Measurements from ENCODE around the gene MAGEA1. TPM values are rescaled to one million over a fixed set of nuclear protein-coding genes. Genes with fewer than 3 reads are reported as not detected.
"Not testable (repeated sequence)": the region's sequence is repeated elsewhere in the genome, so short reads cannot be mapped to it uniquely, and the experiment has no call there.

Gene MAGEA1, protein sequence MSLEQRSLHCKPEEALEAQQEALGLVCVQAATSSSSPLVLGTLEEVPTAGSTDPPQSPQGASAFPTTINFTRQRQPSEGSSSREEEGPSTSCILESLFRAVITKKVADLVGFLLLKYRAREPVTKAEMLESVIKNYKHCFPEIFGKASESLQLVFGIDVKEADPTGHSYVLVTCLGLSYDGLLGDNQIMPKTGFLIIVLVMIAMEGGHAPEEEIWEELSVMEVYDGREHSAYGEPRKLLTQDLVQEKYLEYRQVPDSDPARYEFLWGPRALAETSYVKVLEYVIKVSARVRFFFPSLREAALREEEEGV
- total RNA-seq: not detected in 2 replicates

DNA sequence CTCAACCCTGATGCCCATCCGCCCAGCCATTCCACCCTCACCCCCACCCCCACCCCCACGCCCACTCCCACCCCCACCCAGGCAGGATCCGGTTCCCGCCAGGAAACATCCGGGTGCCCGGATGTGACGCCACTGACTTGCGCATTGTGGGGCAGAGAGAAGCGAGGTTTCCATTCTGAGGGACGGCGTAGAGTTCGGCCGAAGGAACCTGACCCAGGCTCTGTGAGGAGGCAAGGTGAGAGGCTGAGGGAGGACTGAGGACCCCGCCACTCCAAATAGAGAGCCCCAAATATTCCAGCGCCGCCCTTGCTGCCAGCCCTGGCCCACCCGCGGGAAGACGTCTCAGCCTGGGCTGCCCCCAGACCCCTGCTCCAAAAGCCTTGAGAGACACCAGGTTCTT is at the start of gene MAGEA1:
Gene MAGEA1 (plus strand): TSS at position 154 of the 400 bp plus-strand sequence. CDS start 3,106 bp downstream, outside the sequence.
- no peak for DNase-seq
- no peak for ATAC-seq (ENCODE audit: low read depth)
- H3K27ac Mint-ChIP-seq: no peak within 1 kb of the TSS
- no peaks in the 10 kb centered on the region for H3K4me1 Mint-ChIP-seq
- no peaks in the 10 kb centered on the region for H3K9me3 Mint-ChIP-seq
- TF ChIP-seq, protein P1, sequence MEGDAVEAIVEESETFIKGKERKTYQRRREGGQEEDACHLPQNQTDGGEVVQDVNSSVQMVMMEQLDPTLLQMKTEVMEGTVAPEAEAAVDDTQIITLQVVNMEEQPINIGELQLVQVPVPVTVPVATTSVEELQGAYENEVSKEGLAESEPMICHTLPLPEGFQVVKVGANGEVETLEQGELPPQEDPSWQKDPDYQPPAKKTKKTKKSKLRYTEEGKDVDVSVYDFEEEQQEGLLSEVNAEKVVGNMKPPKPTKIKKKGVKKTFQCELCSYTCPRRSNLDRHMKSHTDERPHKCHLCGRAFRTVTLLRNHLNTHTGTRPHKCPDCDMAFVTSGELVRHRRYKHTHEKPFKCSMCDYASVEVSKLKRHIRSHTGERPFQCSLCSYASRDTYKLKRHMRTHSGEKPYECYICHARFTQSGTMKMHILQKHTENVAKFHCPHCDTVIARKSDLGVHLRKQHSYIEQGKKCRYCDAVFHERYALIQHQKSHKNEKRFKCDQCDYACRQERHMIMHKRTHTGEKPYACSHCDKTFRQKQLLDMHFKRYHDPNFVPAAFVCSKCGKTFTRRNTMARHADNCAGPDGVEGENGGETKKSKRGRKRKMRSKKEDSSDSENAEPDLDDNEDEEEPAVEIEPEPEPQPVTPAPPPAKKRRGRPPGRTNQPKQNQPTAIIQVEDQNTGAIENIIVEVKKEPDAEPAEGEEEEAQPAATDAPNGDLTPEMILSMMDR (IDR thresholded peaks at IDR 0.05): no peak
- ChIA-PET POLR2A (no interaction called here), CTCF (no interaction called here)
- no peaks in the 10 kb centered on the region for H3K36me3 Mint-ChIP-seq (ENCODE audit: low read depth)
- no peaks in the 10 kb centered on the region for H3K27me3 Mint-ChIP-seq
- no peak within 1 kb of the TSS for H3K4me3 Mint-ChIP-seq
- intact Hi-C loops (cut with micrococcal nuclease): no loop called here

DNA sequence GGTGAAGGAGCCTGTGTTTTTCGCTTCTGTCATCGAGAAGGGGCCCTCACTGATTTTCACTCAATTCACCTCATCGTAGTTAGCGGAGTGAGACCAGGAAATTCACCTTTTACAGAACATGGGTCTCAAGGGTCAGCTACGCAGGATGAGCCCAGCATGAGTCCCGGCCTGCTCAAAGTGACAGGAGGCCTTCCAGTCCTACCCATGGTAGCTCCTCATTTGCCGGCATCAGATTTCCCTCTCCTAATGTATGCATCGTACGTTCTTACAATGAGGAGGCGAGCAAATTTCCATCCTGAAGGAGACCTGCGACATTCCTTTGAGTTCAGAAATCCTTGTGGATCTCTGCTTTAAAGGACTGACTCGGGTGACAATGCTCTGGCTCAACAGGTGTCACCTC is 46.2 kb upstream of the MAGEA1 start:
- H3K9me3 Mint-ChIP-seq; intact Hi-C loops (cut with micrococcal nuclease); POLR2A ChIA-PET; ATAC-seq (ENCODE audit: low read depth); H3K27me3 Mint-ChIP-seq; H3K27ac Mint-ChIP-seq; H3K4me1 Mint-ChIP-seq; H3K36me3 Mint-ChIP-seq (ENCODE audit: low read depth); H3K4me3 Mint-ChIP-seq; DNase-seq; CTCF ChIA-PET: not testable (repeated sequence)

DNA sequence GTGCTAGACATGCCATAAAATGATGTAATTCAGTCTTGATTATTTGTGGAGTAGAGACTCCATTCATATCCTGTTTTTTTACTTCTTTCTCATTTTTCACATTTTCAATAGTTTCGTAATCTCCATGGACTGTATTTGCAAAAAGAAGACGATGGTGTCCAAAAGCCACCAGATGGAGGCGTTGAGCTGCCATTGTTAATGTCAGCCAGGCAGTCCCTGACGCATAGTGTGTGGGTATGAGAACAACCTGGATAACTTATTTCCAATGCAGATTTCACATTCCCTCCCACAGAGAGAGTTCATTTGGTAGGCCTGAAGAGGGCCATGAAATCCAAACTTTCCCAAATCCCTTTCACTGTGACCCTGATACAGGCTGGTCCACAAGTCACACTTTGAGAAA is 40.0 kb upstream of the MAGEA1 start:
- H3K4me1 Mint-ChIP-seq; H3K9me3 Mint-ChIP-seq; DNase-seq; H3K36me3 Mint-ChIP-seq (ENCODE audit: low read depth); ATAC-seq (ENCODE audit: low read depth); intact Hi-C loops (cut with micrococcal nuclease); H3K27me3 Mint-ChIP-seq; POLR2A ChIA-PET; H3K4me3 Mint-ChIP-seq; H3K27ac Mint-ChIP-seq; CTCF ChIA-PET: not testable (repeated sequence)

DNA sequence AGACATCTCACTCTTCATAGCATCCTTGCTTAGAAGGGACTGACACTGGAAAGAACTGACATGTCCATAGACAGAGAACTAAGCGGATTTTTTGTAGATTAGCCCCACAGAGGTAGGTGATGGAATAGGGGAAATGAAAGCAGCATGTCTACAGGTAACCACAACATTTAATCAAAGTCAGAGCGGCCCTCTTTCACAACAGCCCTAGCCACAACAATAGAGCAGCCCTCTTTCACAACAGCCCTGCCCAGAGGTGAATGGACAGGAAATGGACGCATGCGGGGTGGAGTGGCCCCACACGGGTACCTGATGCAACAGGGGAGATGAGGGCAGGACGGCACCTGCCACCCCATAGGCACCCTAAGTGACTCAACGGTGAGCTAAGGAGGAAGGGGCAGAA is 32.8 kb upstream of the MAGEA1 start:
- POLR2A ChIA-PET; DNase-seq; H3K36me3 Mint-ChIP-seq (ENCODE audit: low read depth); H3K9me3 Mint-ChIP-seq; H3K4me3 Mint-ChIP-seq; H3K4me1 Mint-ChIP-seq; H3K27ac Mint-ChIP-seq; CTCF ChIA-PET; intact Hi-C loops (cut with micrococcal nuclease); H3K27me3 Mint-ChIP-seq; ATAC-seq (ENCODE audit: low read depth): not testable (repeated sequence)

DNA sequence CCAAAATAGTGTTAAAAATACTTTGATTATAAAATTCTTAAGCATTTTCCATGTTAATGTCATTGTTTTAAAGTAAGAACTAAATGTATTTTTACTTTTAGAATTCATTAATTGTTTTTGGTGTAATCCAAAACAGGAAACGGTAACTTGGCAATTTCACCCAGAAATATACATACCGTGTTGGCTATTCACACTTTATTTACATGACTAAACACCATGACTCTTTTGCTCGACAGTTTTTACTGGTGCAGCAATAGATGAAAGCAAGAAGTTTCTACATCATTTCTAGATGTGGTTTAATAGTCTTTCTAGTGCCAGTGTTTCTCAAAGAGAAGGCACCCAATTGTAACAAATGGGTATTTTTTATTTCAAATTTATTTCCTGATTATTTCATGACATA is 25.6 kb upstream of the MAGEA1 start:
- TF ChIP-seq, protein P1 (IDR thresholded peaks at IDR 0.05): no peak
- ChIA-PET CTCF (no interaction called here), POLR2A (no interaction called here)
- Mint-ChIP-seq H3K4me3 (no peak overlapping the region), H3K27ac (no peak overlapping the region), H3K9me3 (no peaks in the 10 kb centered on the region), H3K27me3 (peaks cover 5% of the 10 kb centered on the region), H3K4me1 (no peaks in the 10 kb centered on the region), H3K36me3 (ENCODE audit: low read depth) (no peaks in the 10 kb centered on the region)
- DNase-seq (no peak), ATAC-seq (ENCODE audit: low read depth) (no peak)
- intact Hi-C loops (cut with micrococcal nuclease): no loop called here

DNA sequence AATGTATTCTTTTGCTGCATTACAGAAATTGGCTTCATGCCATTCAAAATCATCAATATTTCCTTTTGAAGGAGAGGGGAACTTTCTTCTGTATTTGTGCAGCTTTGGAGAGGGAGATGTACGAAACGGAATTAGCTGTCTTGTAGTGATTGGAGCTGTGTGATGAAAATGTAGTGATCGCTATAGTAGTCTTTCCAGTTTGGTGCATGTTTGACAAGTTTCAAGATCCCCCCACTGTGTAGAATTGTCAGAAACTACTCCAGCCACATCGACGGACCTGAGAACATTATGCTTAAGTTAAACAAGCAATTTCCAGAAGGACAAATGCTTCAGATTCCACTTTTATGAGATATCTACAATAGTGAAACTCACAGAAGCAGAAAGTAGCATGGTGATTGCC is 21.6 kb upstream of the MAGEA1 start:
- TF ChIP-seq, protein P1 (IDR thresholded peaks at IDR 0.05): no peak
- Mint-ChIP-seq H3K4me1 (no peaks in the 10 kb centered on the region), H3K9me3 (no peaks in the 10 kb centered on the region), H3K4me3 (no peak overlapping the region), H3K36me3 (ENCODE audit: low read depth) (no peaks in the 10 kb centered on the region), H3K27ac (no peak overlapping the region), H3K27me3 (peaks cover 6% of the 10 kb centered on the region)
- no peak for DNase-seq
- POLR2A ChIA-PET: no interaction called here
- intact Hi-C loops (cut with micrococcal nuclease): no loop called here
- CTCF ChIA-PET: no interaction called here
- no peak for ATAC-seq (ENCODE audit: low read depth)

DNA sequence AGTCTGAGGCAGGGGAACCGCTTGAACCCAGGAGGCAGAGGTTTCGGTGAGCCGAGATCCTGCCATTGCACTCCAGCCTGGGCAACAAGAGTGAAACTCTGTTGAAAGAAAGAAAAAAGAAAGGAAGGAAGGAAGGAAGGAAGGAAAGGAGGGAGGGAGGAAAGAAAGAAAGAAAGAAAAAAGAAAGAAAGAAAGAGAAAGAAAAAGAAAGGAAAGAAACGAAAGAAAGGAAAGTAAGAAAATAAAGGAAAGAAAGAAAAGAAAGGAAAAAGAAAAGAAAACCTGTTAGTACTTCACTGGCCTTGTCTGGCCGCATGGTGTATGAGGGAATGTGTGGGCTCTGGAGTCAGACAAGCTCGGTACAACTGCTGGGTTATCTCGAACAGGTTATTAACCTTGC is 20.8 kb upstream of the MAGEA1 start:
- no peak for ATAC-seq (ENCODE audit: low read depth)
- Mint-ChIP-seq H3K36me3 (ENCODE audit: low read depth) (no peaks in the 10 kb centered on the region), H3K27ac (no peak overlapping the region), H3K9me3 (no peaks in the 10 kb centered on the region), H3K4me1 (no peaks in the 10 kb centered on the region), H3K27me3 (peaks cover 6% of the 10 kb centered on the region), H3K4me3 (no peak overlapping the region)
- POLR2A ChIA-PET: no interaction called here
- TF ChIP-seq, protein P1 (IDR thresholded peaks at IDR 0.05): no peak
- CTCF ChIA-PET: no interaction called here
- intact Hi-C loops (cut with micrococcal nuclease): no loop called here
- no peak for DNase-seq

Measured in activated B cell treated with CpG ODN at 0.5 μM for 24 hours (primary cell).